Thyroid gland (tissue), 4 donors: ENCODE data around the gene SNX33.
"Not testable (repeated sequence)": the region's sequence is repeated elsewhere in the genome, so short reads cannot be mapped to it uniquely, and the experiment has no call there.

Source experiments
- POLR2A ChIP-seq, 2 donors: fragments of 450-650 bp; IDR thresholded peaks; one replicate each; pipeline ENCODE4 v1.6.1; 2017; ENCODE audit warnings: antibody characterized with exemption in 2 of 2, mild to moderate bottlenecking in 2 of 2, moderate library complexity in 1 of 2
- TF ChIP-seq, protein P1 (sequence below), 6 experiments: fragments of 200-600 bp in 3 of 6; fragments of 450-650 bp in 3 of 6; sonication (generic) in 3 of 6; IDR thresholded peaks; one replicate each; pipeline ENCODE4 v1.5.1; 2016 to 2019; ENCODE audit warnings: antibody characterized with exemption in 6 of 6, mild to moderate bottlenecking in 2 of 6, inconsistent platforms in 1 of 6, moderate library complexity in 1 of 6

DNA sequence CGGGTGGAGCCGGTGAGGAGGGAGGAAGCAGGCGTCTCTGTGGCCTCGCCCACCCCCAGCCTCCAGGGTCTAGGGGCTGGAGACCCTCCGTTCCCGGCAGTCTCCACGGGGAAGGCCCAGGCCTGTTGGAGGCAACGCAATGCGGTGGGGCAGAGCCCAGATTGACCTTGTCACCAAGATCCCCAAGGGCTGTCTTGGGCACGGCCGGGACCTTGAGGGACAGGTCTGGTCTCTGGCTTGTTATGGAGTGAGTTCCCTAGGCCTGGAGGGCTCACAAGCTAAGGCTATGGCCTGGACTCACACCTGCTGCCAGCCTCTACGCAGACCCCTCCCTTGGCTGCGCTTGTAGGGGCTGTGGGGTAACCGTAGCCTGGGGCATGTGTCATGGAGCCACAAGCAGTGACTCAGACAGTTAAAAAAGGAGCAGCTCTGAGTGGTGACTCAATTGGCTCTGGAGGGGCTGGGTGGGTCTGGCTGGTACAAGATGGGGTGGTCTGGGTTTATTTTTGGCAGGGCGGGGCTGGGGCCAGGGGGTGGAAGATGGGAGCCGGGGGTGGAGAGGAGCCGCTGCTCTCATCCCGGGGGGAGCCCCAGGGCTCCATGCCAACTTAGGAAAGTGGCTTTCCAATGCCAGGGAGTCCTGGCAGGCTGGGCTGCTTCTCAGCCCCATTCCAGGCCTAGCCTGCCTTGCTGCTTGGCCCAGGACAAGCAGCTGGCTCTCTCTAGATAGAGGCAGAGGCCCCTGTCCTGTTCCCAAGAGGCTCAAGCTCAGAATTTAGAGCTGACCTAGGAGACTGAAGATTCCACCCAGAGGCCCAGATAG, 55.9 kb downstream of the SNX33 start:
- TF ChIP-seq, protein P1, sequence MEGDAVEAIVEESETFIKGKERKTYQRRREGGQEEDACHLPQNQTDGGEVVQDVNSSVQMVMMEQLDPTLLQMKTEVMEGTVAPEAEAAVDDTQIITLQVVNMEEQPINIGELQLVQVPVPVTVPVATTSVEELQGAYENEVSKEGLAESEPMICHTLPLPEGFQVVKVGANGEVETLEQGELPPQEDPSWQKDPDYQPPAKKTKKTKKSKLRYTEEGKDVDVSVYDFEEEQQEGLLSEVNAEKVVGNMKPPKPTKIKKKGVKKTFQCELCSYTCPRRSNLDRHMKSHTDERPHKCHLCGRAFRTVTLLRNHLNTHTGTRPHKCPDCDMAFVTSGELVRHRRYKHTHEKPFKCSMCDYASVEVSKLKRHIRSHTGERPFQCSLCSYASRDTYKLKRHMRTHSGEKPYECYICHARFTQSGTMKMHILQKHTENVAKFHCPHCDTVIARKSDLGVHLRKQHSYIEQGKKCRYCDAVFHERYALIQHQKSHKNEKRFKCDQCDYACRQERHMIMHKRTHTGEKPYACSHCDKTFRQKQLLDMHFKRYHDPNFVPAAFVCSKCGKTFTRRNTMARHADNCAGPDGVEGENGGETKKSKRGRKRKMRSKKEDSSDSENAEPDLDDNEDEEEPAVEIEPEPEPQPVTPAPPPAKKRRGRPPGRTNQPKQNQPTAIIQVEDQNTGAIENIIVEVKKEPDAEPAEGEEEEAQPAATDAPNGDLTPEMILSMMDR (IDR thresholded peaks at IDR 0.05): not testable (repeated sequence)
- not testable (repeated sequence) for TF ChIP-seq POLR2A (IDR thresholded peaks at IDR 0.05)
